Measurements from ENCODE around the gene TIMMDC1. TPM values are rescaled to one million over a fixed set of nuclear protein-coding genes. Genes with fewer than 3 reads are reported as not detected.

Gene TIMMDC1
- total RNA-seq, 3 donors from 2014 or later = 40.8 to 54.1 (median 47.1) TPM

DNA sequence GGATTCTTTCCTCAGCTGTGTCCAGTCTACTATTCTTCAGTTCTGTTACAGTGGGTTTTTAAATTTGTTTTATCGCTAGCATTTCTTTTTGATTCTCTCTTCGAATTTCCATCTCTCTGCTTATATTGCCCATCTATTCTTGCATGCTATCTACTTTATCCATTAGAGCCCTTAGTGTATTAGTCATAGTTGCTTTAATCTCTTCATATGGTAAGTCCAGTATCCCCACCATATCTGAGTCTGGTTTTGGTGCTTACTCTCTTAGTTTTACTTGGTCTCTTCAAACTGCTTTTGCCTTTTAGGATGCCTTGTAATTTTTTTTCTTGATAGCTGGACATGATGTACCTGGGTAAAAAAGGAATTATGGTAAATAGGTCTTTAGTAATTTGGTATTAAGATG is 9.1 kb downstream of the TIMMDC1 start:
- Histone ChIP-seq H3K4me1 (no peaks in the 10 kb centered on the region), H3K4me3 (no peak overlapping the region), H3K27ac (no peak overlapping the region), H3K36me3 (peaks cover 12% of the 10 kb centered on the region), H3K27me3 (no peaks in the 10 kb centered on the region), H3K9me3 (no peaks in the 10 kb centered on the region)
- intact Hi-C loops (cut with DNase I; ENCODE audit: low total_unique reads) = no loop called here
- no peak for DNase-seq (ENCODE audit: low spot score in 2 of 2)
- TF ChIP-seq POLR2AphosphoS5 (IDR thresholded peaks at IDR 0.05) (no peak), POLR2A (IDR thresholded peaks at IDR 0.05) (no peak), CTCF (IDR thresholded peaks at IDR 0.05) (no peak)

- no peak for DNase-seq (ENCODE audit: low spot score in 2 of 2)
- no peak for TF ChIP-seq CTCF (IDR thresholded peaks at IDR 0.05)
- no peak for TF ChIP-seq POLR2A (IDR thresholded peaks at IDR 0.05)
- TF ChIP-seq POLR2AphosphoS5 (IDR thresholded peaks at IDR 0.05) = no peak
- Histone ChIP-seq H3K36me3 (peaks cover 12% of the 10 kb centered on the region), H3K27ac (no peak overlapping the region), H3K4me3 (no peak overlapping the region), H3K27me3 (no peaks in the 10 kb centered on the region), H3K9me3 (no peaks in the 10 kb centered on the region), H3K4me1 (no peaks in the 10 kb centered on the region)
- intact Hi-C loops (cut with DNase I; ENCODE audit: low total_unique reads) = no loop called here
Measured at GRCh38 chr3:119508172-119508845, 10.0 kb downstream of the TIMMDC1 start.

DNA sequence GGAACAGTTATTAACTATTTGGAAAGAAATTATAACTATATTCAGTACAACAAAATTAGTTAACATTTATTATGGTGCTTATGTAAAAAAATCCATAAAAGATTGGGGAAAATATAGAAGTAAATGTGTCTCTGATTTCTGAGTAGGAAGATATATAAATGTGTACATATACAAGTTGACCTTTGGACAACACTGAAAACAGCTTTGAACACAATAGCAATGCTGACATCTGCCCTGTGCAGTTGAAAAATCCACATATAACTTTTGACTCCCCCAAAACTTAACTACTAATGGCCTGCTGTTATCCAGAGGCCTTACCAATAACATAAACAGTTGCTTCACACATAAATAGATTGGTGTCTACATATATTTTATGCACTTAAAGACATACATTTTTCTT is 12.3 kb downstream of the TIMMDC1 start:
- Histone ChIP-seq H3K36me3 (peaks cover 10% of the 10 kb centered on the region), H3K4me3 (no peak overlapping the region), H3K9me3 (no peaks in the 10 kb centered on the region), H3K4me1 (no peaks in the 10 kb centered on the region), H3K27me3 (no peaks in the 10 kb centered on the region), H3K27ac (no peak overlapping the region)
- DNase-seq (ENCODE audit: low spot score in 2 of 2) = no peak
- TF ChIP-seq CTCF (IDR thresholded peaks at IDR 0.05) (no peak), POLR2AphosphoS5 (IDR thresholded peaks at IDR 0.05) (no peak), POLR2A (IDR thresholded peaks at IDR 0.05) (no peak)
- intact Hi-C loops (cut with DNase I; ENCODE audit: low total_unique reads) = no loop called here

- Histone ChIP-seq H3K36me3 (peaks cover 11% of the 10 kb centered on the region), H3K9me3 (no peaks in the 10 kb centered on the region), H3K27me3 (no peaks in the 10 kb centered on the region), H3K27ac (no peak overlapping the region), H3K4me1 (no peaks in the 10 kb centered on the region), H3K4me3 (no peak overlapping the region)
- no peak for DNase-seq (ENCODE audit: low spot score in 2 of 2)
- intact Hi-C loops (cut with DNase I; ENCODE audit: low total_unique reads) = no loop called here
- TF ChIP-seq POLR2A (IDR thresholded peaks at IDR 0.05) = no peak
- no peak for TF ChIP-seq CTCF (IDR thresholded peaks at IDR 0.05)
- no peak for TF ChIP-seq POLR2AphosphoS5 (IDR thresholded peaks at IDR 0.05)
Measured at GRCh38 chr3:119514637-119515036, 16.3 kb downstream of the TIMMDC1 start.

GRCh38 chr3:119517112-119517511 is 18.8 kb downstream of the TIMMDC1 start:
- Histone ChIP-seq H3K9me3 (no peaks in the 10 kb centered on the region), H3K36me3 (peaks cover 11% of the 10 kb centered on the region), H3K27ac (no peak overlapping the region), H3K4me1 (no peaks in the 10 kb centered on the region), H3K27me3 (no peaks in the 10 kb centered on the region), H3K4me3 (no peak overlapping the region)
- TF ChIP-seq POLR2AphosphoS5 (IDR thresholded peaks at IDR 0.05) = no peak
- no peak for TF ChIP-seq POLR2A (IDR thresholded peaks at IDR 0.05)
- no peak for TF ChIP-seq CTCF (IDR thresholded peaks at IDR 0.05)
- no peak for DNase-seq (ENCODE audit: low spot score in 2 of 2)
- intact Hi-C loops (cut with DNase I; ENCODE audit: low total_unique reads) = no loop called here
